ENCODE measurements around the gene PEX6.
A peak's percentile ranks its signal among the peaks of the same experiment; 100 is the strongest.

Gene PEX6

DNA sequence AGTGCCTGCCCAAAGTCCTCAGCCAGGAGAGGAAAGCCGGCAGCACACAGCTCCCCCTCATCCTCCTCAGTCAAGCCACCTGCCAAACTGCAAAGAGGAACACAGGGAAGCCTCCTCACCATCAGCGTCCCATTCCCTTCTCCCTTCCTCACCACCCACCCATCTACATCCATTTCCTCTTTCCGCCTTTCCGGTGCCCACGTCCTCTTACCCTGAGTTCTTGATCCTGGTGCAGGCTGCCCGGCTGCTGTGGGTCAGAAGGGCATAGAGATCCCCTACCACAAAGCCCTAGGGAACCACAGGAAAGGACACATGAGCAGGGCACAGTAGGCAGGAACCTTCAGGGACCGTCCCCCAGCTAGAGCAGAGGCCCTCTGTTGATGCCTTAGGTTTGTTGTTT, 12.4 kb downstream of the PEX6 start:
- no peak overlapping the region for H3K4me3 ChIP-seq (ENCODE audit: low read depth, low read length)
- no peak for DNase-seq
- no peaks in the 10 kb centered on the region for H3K4me1 ChIP-seq
- H3K9me3 ChIP-seq = no peaks in the 10 kb centered on the region
- H3K27me3 ChIP-seq = no peaks in the 10 kb centered on the region
- TF ChIP-seq, protein P1, sequence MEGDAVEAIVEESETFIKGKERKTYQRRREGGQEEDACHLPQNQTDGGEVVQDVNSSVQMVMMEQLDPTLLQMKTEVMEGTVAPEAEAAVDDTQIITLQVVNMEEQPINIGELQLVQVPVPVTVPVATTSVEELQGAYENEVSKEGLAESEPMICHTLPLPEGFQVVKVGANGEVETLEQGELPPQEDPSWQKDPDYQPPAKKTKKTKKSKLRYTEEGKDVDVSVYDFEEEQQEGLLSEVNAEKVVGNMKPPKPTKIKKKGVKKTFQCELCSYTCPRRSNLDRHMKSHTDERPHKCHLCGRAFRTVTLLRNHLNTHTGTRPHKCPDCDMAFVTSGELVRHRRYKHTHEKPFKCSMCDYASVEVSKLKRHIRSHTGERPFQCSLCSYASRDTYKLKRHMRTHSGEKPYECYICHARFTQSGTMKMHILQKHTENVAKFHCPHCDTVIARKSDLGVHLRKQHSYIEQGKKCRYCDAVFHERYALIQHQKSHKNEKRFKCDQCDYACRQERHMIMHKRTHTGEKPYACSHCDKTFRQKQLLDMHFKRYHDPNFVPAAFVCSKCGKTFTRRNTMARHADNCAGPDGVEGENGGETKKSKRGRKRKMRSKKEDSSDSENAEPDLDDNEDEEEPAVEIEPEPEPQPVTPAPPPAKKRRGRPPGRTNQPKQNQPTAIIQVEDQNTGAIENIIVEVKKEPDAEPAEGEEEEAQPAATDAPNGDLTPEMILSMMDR (IDR thresholded peaks at IDR 0.05; ENCODE audit: low read depth, low read length) = no peak
- H3K36me3 ChIP-seq = peaks cover 15% of the 10 kb centered on the region

DNA sequence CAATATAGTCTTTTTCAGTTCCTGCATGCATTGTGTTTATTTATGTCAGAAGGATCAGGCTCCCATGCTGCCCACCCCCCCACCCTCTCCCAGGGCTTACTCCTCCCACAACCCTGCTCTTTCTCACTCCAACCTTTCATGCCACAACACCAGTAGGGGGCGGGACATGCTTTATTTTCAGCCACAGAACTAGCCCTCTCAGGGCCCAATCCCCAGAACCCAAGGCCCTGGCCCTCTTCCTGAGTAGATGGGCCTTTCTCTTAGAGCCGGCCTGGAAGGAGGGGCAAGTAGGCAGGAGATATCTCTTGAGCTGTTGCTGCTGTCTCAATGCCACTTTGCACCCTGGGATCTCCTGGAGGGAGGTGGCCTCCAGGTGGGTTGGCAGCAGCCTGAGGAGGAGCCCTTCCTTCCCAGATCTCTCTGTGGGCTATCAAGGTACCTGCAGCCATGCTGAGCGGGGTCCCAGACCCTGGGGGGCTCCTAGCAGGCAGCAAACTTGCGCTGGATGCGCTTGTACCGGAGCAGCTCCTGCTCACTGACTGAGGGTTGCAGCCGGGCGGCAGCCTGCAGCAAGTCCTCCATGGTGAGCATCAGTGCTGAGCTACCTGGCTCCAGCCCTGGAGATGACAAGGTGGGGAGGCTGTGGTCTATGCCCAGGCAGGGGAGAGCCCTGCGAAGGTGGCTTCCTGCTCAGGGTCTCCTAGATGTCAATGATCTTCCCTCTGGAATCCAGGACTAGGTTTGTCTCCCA, 15.0 kb downstream of the PEX6 start:
- no peaks in the 10 kb centered on the region for H3K9me3 ChIP-seq
- H3K4me3 ChIP-seq (ENCODE audit: low read depth, low read length) = no peak overlapping the region
- H3K4me1 ChIP-seq = no peaks in the 10 kb centered on the region
- H3K36me3 ChIP-seq = peaks cover 6% of the 10 kb centered on the region
- H3K27me3 ChIP-seq = no peaks in the 10 kb centered on the region
- peak; percentile 70 for DNase-seq
- TF ChIP-seq, protein P1 (IDR thresholded peaks at IDR 0.05; ENCODE audit: low read depth, low read length) = peak; percentile 53

DNA sequence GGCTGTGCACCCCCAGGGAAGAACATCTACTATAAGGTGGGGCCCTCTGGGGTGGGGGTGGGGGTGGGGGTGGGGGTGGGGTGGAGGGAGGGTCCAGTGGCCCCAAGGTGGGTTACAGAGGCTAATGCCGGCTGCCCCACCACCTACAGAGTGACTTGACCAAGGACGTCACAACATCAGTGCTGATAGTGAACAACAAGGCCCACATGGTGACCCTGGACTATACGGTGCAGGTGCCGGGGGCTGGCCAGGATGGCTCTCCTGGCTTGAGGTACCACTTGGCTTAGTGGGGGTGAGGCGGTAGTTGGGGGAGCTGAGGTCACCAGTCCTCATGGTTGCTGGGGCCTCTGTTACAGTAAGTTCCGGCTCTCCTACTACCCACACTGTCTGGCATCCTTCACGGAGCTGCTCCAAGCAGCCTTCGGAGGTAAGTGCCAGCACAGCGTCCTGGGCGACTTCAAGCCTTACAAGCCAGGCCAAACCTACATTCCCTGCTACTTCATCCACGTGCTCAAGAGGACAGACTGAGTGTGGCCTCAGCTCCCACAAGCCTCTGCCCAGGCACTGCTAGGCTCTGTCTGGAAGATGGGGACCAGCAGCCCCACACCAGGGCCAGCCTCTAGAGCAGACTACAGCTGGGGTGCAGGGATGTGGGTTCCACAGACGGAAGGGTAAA, 15.7 kb downstream of the PEX6 start:
- Histone ChIP-seq H3K4me1 (no peaks in the 10 kb centered on the region), H3K36me3 (peaks cover 6% of the 10 kb centered on the region)
- DNase-seq = no peak

DNA sequence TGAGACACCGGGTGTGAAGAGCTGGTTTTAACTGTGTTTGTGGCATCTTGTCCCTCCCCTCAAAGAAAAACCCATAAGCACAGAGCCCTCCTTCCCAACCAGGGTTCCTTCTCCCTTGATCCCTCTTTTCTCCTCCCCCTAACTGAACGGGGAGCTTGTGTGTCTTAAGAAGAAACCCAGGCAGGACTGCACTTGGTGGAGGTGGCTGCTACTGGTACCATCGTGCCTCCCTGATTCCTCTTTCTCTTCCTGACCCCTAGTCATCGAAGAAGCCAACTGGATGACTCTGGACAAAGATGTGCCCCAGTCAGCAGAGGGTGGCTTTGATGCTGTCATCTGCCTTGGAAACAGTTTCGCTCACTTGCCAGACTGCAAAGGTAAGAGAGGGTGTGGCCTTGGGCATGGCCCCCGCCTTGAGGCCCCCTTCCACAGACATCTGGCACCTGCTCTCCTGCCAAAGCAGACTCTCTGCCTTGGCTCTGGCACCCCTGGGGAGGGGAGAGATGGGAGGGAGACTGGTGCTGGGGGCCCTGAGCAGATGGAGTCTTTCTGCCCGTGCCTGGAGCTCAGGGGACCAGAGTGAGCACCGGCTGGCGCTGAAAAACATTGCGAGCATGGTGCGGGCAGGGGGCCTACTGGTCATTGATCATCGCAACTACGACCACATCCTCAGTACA, 16.3 kb downstream of the PEX6 start:
- Histone ChIP-seq H3K9me3 (no peaks in the 10 kb centered on the region), H3K36me3 (peaks cover 6% of the 10 kb centered on the region), H3K4me1 (no peaks in the 10 kb centered on the region), H3K4me3 (ENCODE audit: low read depth, low read length) (no peak overlapping the region), H3K27me3 (no peaks in the 10 kb centered on the region)
- TF ChIP-seq, protein P1 (IDR thresholded peaks at IDR 0.05; ENCODE audit: low read depth, low read length) = no peak
- no peak for DNase-seq

More for the DNA sequence above, 15.7 kb downstream of the PEX6 start:
- Histone ChIP-seq H3K4me3 (ENCODE audit: low read depth, low read length) (no peak overlapping the region), H3K9me3 (no peaks in the 10 kb centered on the region), H3K27me3 (no peaks in the 10 kb centered on the region)
- TF ChIP-seq, protein P1 (IDR thresholded peaks at IDR 0.05; ENCODE audit: low read depth, low read length) = no peak

DNA sequence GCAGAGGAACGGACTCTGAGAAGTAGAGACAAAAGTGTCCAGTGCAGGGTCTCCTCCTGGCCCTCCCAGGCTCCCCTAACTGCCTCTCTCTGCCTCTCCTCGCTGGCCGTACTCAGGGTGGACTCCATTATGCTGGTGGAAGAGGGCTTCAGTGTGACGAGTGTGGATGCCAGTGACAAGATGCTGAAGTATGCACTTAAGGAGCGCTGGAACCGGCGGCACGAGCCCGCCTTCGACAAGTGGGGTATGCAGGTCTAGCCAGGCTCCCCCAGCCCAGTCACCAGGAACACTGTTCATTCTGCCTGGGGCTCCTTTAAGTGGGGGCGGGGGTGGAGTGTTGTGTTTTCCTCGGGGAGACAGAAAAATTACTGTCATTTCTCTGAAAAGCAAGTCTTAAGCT, 16.9 kb downstream of the PEX6 start:
- no peak for DNase-seq
- H3K4me1 ChIP-seq = no peaks in the 10 kb centered on the region
- TF ChIP-seq, protein P1 (IDR thresholded peaks at IDR 0.05; ENCODE audit: low read depth, low read length) = no peak

More for the DNA sequence above, 16.9 kb downstream of the PEX6 start:
- Histone ChIP-seq H3K27me3 (no peaks in the 10 kb centered on the region), H3K36me3 (peaks cover 6% of the 10 kb centered on the region), H3K9me3 (no peaks in the 10 kb centered on the region), H3K4me3 (ENCODE audit: low read depth, low read length) (no peak overlapping the region)
